Measurements from ENCODE around the gene BCAS1.

DNA sequence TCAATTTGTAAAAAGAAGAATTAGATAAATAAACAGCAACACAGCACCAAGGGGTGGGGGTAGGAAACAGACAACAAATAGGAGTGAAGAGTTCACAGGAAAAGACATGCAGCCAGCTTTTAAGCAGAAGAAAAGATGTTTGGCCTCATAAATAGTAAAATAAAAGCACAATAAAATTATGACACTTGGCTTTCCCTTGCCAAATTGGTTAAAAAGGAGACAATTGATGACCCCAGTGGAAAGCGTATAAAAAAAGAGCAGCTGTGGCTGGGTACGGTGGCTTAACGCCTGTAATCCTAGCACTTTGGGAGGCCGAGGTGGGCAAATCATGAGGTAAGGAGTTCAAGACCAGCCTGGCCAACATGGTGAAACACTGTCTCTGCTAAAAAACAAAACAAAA, 29.1 kb downstream of the BCAS1 start:
- TF ChIP-seq, protein P1, sequence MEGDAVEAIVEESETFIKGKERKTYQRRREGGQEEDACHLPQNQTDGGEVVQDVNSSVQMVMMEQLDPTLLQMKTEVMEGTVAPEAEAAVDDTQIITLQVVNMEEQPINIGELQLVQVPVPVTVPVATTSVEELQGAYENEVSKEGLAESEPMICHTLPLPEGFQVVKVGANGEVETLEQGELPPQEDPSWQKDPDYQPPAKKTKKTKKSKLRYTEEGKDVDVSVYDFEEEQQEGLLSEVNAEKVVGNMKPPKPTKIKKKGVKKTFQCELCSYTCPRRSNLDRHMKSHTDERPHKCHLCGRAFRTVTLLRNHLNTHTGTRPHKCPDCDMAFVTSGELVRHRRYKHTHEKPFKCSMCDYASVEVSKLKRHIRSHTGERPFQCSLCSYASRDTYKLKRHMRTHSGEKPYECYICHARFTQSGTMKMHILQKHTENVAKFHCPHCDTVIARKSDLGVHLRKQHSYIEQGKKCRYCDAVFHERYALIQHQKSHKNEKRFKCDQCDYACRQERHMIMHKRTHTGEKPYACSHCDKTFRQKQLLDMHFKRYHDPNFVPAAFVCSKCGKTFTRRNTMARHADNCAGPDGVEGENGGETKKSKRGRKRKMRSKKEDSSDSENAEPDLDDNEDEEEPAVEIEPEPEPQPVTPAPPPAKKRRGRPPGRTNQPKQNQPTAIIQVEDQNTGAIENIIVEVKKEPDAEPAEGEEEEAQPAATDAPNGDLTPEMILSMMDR (IDR thresholded peaks at IDR 0.05) = no peak
- TF ChIP-seq POLR2A (IDR thresholded peaks at IDR 0.05) (no peak), POLR2AphosphoS5 (IDR thresholded peaks at IDR 0.05) (no peak)

Measured in prostate gland (tissue), 2 donors.